ENCODE measurements around the gene OPCML. TPM values are rescaled to one million over a fixed set of nuclear protein-coding genes. Genes with fewer than 3 reads are reported as not detected.

The OPCML gene
- total RNA-seq, 4 donors from 2014 or later: not detected

GRCh38 chr11:133007027-133007584, 525.2 kb downstream of the OPCML start:
- TF ChIP-seq POLR2AphosphoS5 (IDR thresholded peaks at IDR 0.05) (no peak), EP300 (IDR thresholded peaks at IDR 0.05; ENCODE audit: low read depth) (no peak), CTCF (IDR thresholded peaks at IDR 0.05) (no peak), POLR2A (IDR thresholded peaks at IDR 0.05) (no peak)
- intact Hi-C loops (cut with DNase I; ENCODE audit: low total_unique reads) (no loop called here), in situ Hi-C loops (cut with MboI; ENCODE audit: low pct_ligation_motif_present in 1 of 4, low pct_unique_long_range_greater_than_20kb in 1 of 4, low sequenced_read_pairs in 3 of 4) (no loop called here)
- DNase-seq: no peak
- Histone ChIP-seq H3K9me3 (no peaks in the 10 kb centered on the region), H3K27ac (no peak overlapping the region), H3K4me1 (no peaks in the 10 kb centered on the region), H3K4me3 (no peak overlapping the region), H3K27me3 (no peaks in the 10 kb centered on the region), H3K36me3 (no peaks in the 10 kb centered on the region)
- 60 to 81% methylated on average over 1 to 2 of the region's 2 CpGs for WGBS, 2 donors (ENCODE audit: low coverage in 1 of 2)

- Histone ChIP-seq H3K4me1 (no peaks in the 10 kb centered on the region), H3K27ac (no peak overlapping the region), H3K27me3 (no peaks in the 10 kb centered on the region), H3K9me3 (no peaks in the 10 kb centered on the region), H3K4me3 (no peak overlapping the region), H3K36me3 (no peaks in the 10 kb centered on the region)
- 71% methylated on average over 13 of the region's 13 CpGs; no CpG with 5 or more reads in 1 of the 2 donors for WGBS, 2 donors (ENCODE audit: low coverage in 1 of 2)
- in situ Hi-C loops (cut with MboI; ENCODE audit: low pct_ligation_motif_present in 1 of 4, low pct_unique_long_range_greater_than_20kb in 1 of 4, low sequenced_read_pairs in 3 of 4) (no loop called here), intact Hi-C loops (cut with DNase I; ENCODE audit: low total_unique reads) (no loop called here)
- no peak for DNase-seq
- TF ChIP-seq CTCF (IDR thresholded peaks at IDR 0.05) (no peak), EP300 (IDR thresholded peaks at IDR 0.05; ENCODE audit: low read depth) (no peak), POLR2A (IDR thresholded peaks at IDR 0.05) (no peak), POLR2AphosphoS5 (IDR thresholded peaks at IDR 0.05) (no peak)
Observed at GRCh38 chr11:133004369-133004768, 527.9 kb downstream of the OPCML start.

- no peaks in the 10 kb centered on the region for H3K9me3 ChIP-seq
- no peak overlapping the region for H3K4me3 ChIP-seq
- no peaks in the 10 kb centered on the region for H3K36me3 ChIP-seq
- intact Hi-C loops (cut with DNase I; ENCODE audit: low total_unique reads) (no loop called here), in situ Hi-C loops (cut with MboI; ENCODE audit: low pct_ligation_motif_present in 1 of 4, low pct_unique_long_range_greater_than_20kb in 1 of 4, low sequenced_read_pairs in 3 of 4) (no loop called here)
- no peaks in the 10 kb centered on the region for H3K4me1 ChIP-seq
- TF ChIP-seq EP300 (IDR thresholded peaks at IDR 0.05; ENCODE audit: low read depth) (no peak), POLR2AphosphoS5 (IDR thresholded peaks at IDR 0.05) (no peak), POLR2A (IDR thresholded peaks at IDR 0.05) (no peak), CTCF (IDR thresholded peaks at IDR 0.05) (no peak)
- H3K27ac ChIP-seq: no peak overlapping the region
- DNase-seq: no peak
- H3K27me3 ChIP-seq: peaks cover 6% of the 10 kb centered on the region
- WGBS, 2 donors (ENCODE audit: low coverage in 1 of 2): 31 to 37% methylated on average over 4 to 12 of the region's 12 CpGs
Observed at GRCh38 chr11:132999516-132999915, 532.8 kb downstream of the OPCML start.

GRCh38 chr11:132999031-132999430, 533.3 kb downstream of the OPCML start:
- no peak overlapping the region for H3K4me3 ChIP-seq
- in situ Hi-C loops (cut with MboI; ENCODE audit: low pct_ligation_motif_present in 1 of 4, low pct_unique_long_range_greater_than_20kb in 1 of 4, low sequenced_read_pairs in 3 of 4): no loop called here
- WGBS, 2 donors (ENCODE audit: low coverage in 1 of 2): 17 to 55% methylated on average over 1 to 5 of the region's 5 CpGs

GRCh38 chr11:132997396-132997795, 534.9 kb downstream of the OPCML start:
- DNase-seq: no peak
- TF ChIP-seq EP300 (IDR thresholded peaks at IDR 0.05; ENCODE audit: low read depth) (no peak), POLR2AphosphoS5 (IDR thresholded peaks at IDR 0.05) (no peak), POLR2A (IDR thresholded peaks at IDR 0.05) (no peak), CTCF (IDR thresholded peaks at IDR 0.05) (no peak)
- Histone ChIP-seq H3K27ac (no peak overlapping the region), H3K27me3 (peaks cover 19% of the 10 kb centered on the region), H3K36me3 (no peaks in the 10 kb centered on the region), H3K4me1 (no peaks in the 10 kb centered on the region), H3K9me3 (no peaks in the 10 kb centered on the region), H3K4me3 (no peak overlapping the region)
- WGBS, 2 donors (ENCODE audit: low coverage in 1 of 2): 78 to 79% methylated on average over 1 to 5 of the region's 5 CpGs
- in situ Hi-C loops (cut with MboI; ENCODE audit: low pct_ligation_motif_present in 1 of 4, low pct_unique_long_range_greater_than_20kb in 1 of 4, low sequenced_read_pairs in 3 of 4): no loop called here
- intact Hi-C loops (cut with DNase I; ENCODE audit: low total_unique reads): no loop called here

More at GRCh38 chr11:132999031-132999430, 533.3 kb downstream of the OPCML start:
- Histone ChIP-seq H3K27me3 (peaks cover 10% of the 10 kb centered on the region), H3K4me1 (no peaks in the 10 kb centered on the region), H3K27ac (no peak overlapping the region), H3K36me3 (no peaks in the 10 kb centered on the region), H3K9me3 (no peaks in the 10 kb centered on the region)
- intact Hi-C loops (cut with DNase I; ENCODE audit: low total_unique reads): no loop called here
- DNase-seq: no peak
- no peak for TF ChIP-seq EP300 (IDR thresholded peaks at IDR 0.05; ENCODE audit: low read depth)
- TF ChIP-seq POLR2AphosphoS5 (IDR thresholded peaks at IDR 0.05): no peak
- no peak for TF ChIP-seq POLR2A (IDR thresholded peaks at IDR 0.05)

Data from transverse colon (tissue), 4 donors.